ENCODE results near the gene VGLL2. TPM values are rescaled to one million over a fixed set of nuclear protein-coding genes. Genes with fewer than 3 reads are reported as not detected.

Gene VGLL2
- total RNA-seq, 2 donors from 2014 or later = not detected

DNA sequence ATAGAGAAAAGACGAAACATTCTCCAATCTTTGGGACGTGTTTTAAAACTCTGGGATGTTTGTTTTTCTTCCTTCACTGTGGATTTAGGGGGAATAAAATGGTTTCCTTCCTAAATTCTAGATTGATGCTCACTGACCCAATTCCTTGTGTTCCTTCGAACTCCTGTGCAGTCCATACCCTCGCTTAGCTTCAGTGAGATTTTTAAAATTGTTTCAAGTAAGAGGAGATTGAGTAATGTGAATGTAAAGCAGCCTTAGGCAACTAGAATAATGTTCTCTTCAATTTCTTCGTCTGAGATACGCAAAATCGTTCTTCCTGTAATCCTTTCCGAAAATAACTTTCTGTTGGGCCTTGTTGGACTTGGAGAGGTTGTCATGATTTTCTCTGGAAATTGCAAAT is 2.6 kb upstream of the VGLL2 start:
- ATAC-seq (replicated peaks in 1 of 2) = no peak
- no peak for DNase-seq
- H3K27ac Mint-ChIP-seq = no peak overlapping the region
- H3K4me1 Mint-ChIP-seq (ENCODE audit: low read depth) = no peaks in the 10 kb centered on the region
- no peaks in the 10 kb centered on the region for H3K36me3 Mint-ChIP-seq (ENCODE audit: insufficient read depth in 2 of 2)
- peaks cover 0 to 3% of the 10 kb centered on the region in 2 donors for H3K9me3 Mint-ChIP-seq
- no peak overlapping the region for H3K4me3 Mint-ChIP-seq
- peaks cover 63% of the 10 kb centered on the region for H3K27me3 Mint-ChIP-seq (ENCODE audit: low read depth)

DNA sequence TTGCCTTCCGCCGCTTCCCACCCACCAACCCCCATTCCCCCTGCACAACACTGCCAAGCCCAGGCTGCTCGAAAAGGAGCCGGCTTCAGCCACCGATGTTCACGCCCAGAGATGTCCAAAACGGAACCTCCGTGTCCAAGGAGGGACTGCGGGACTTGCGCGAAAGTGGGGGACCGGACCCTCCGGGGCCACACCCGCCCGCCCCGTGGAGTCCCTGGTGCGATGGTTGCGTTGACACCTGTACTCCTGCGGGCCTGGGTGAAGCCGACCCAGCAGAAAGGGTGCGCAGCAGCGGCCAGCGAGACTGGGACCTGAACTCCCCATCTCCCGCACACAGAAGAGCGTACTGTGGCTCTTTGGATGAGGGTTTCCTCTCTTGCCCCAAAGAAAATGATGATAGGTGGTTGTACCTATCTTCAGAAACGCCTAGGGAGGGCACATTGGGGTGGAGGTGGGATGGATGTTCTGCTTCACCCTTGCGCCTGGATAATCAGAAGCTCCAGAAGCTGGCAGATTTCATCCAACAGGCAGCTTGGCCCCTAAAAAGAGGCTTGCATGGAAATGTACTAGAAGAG is 1.9 kb upstream of the VGLL2 start:
- Mint-ChIP-seq H3K4me1 (ENCODE audit: low read depth) (no peaks in the 10 kb centered on the region), H3K36me3 (ENCODE audit: insufficient read depth in 2 of 2) (no peaks in the 10 kb centered on the region), H3K27me3 (ENCODE audit: low read depth) (peaks cover 70% of the 10 kb centered on the region)

DNA sequence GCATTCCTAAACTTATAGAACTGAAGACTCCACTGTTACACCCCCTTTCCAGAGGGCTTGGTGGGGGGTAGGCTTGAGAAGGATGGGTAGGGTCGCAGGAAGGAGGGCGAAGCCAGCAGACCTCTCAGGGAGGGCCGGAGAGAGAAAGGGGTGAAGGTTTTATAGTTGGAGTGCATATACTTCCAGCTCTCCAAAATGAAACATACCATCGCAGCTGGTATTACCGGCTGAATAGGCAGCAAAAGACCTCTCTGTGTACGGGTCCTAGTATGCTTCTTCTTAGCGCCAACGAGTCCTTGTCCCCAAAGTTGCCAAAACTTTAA is 1.0 kb upstream of the VGLL2 start:
- DNase-seq (no peak), ATAC-seq (replicated peaks in 1 of 2) (peak in 1 of 2 donors; percentile 19)
- H3K27ac Mint-ChIP-seq = no peak overlapping the region
- H3K4me3 Mint-ChIP-seq = peak overlapping the region; percentile 64 to 79
- H3K36me3 Mint-ChIP-seq (ENCODE audit: insufficient read depth in 2 of 2) = no peaks in the 10 kb centered on the region
- H3K9me3 Mint-ChIP-seq = peaks cover 0 to 3% of the 10 kb centered on the region in 2 donors
- no peaks in the 10 kb centered on the region for H3K4me1 Mint-ChIP-seq (ENCODE audit: low read depth)
- peaks cover 79% of the 10 kb centered on the region for H3K27me3 Mint-ChIP-seq (ENCODE audit: low read depth)

More for the DNA sequence above, 1.9 kb upstream of the VGLL2 start:
- Mint-ChIP-seq H3K9me3 (peaks cover 0 to 3% of the 10 kb centered on the region in 2 donors), H3K27ac (no peak overlapping the region), H3K4me3 (no peak overlapping the region)
- ATAC-seq (replicated peaks in 1 of 2) = no peak
- DNase-seq = no peak

GRCh38 chr6:117264692-117265409 is 507 bp upstream of the VGLL2 start:
- ATAC-seq (replicated peaks in 1 of 2) (peak; percentile 43 to 44), DNase-seq (no peak)
- peaks cover 83% of the 10 kb centered on the region for H3K27me3 Mint-ChIP-seq (ENCODE audit: low read depth)
- peaks cover 0 to 3% of the 10 kb centered on the region in 2 donors for H3K9me3 Mint-ChIP-seq
- peaks cover 5% of the 10 kb centered on the region for H3K4me1 Mint-ChIP-seq (ENCODE audit: low read depth)
- H3K27ac Mint-ChIP-seq = no peak overlapping the region
- H3K36me3 Mint-ChIP-seq (ENCODE audit: insufficient read depth in 2 of 2) = no peaks in the 10 kb centered on the region
- peak overlapping the region; percentile 64 to 79 for H3K4me3 Mint-ChIP-seq

DNA sequence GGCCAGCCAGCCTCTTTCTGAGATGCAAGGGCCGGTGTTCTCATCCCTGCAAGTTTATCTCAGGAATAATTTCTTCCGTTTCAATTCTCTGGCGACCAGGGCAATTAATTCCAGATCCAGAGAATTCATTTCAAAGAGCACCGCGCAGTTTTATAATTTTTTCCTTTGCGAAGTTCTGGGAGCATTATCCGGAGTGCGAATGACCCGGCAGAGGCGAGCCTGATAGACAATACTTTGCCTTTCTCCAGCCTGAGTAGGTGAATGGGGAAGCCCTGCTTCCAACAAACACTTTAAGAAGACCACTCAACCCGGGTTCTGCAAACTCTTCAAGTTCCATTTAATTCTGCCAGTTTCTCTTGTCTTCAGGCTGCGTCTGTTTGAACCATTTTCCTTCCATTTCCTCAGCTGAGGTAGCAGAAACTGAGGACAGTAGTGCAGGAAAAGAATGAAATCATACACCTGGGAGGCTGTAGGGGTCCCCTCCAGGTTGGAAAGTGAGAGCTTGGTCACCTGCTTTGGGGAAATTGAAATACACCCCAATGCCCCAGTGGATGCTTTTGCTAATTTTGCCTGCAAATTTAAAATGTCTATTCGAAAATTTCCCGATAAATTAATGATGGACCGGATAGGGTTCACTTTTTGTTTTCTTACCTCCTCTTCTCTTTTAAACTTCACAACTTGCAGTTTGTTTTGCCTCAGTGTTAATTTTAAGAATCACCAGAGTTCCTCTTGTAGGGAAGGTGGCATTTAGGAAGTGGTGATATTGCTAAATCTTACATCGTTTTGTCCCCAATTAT is 1.1 kb downstream of the VGLL2 start:
- Mint-ChIP-seq H3K4me1 (ENCODE audit: low read depth) (peaks cover 6% of the 10 kb centered on the region), H3K27me3 (ENCODE audit: low read depth) (peaks cover 75% of the 10 kb centered on the region), H3K4me3 (peak overlapping the region; percentile 29 to 43), H3K36me3 (ENCODE audit: insufficient read depth in 2 of 2) (no peaks in the 10 kb centered on the region), H3K27ac (no peak overlapping the region), H3K9me3 (peaks cover 0 to 3% of the 10 kb centered on the region in 2 donors)
- DNase-seq (no peak), ATAC-seq (replicated peaks in 1 of 2) (no peak)

DNA sequence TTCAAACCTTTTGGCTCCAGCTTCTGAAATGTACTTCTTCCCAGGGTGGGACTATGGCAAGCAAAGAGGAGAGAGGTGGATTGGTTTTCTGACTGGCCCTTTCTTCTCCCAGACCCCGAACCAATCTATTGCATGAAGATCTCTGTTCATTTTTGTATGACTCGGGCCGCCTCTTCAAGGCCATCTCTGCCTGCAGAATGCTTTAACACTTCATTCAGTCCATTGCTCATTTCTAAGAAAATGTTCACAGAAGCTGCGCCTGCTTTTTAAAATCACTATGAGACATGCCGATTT is 1.6 kb downstream of the VGLL2 start:
- peaks cover 8% of the 10 kb centered on the region for H3K4me1 Mint-ChIP-seq (ENCODE audit: low read depth)
- no peaks in the 10 kb centered on the region for H3K36me3 Mint-ChIP-seq (ENCODE audit: insufficient read depth in 2 of 2)

GRCh38 chr6:117267766-117268534 is 2.6 kb downstream of the VGLL2 start:
- no peak overlapping the region for H3K4me3 Mint-ChIP-seq
- ATAC-seq (replicated peaks in 1 of 2) (no peak), DNase-seq (no peak)
- H3K36me3 Mint-ChIP-seq (ENCODE audit: insufficient read depth in 2 of 2) = no peaks in the 10 kb centered on the region
- peaks cover 14% of the 10 kb centered on the region for H3K4me1 Mint-ChIP-seq (ENCODE audit: low read depth)
- no peak overlapping the region for H3K27ac Mint-ChIP-seq
- H3K9me3 Mint-ChIP-seq = no peaks in the 10 kb centered on the region
- peaks cover 79% of the 10 kb centered on the region for H3K27me3 Mint-ChIP-seq (ENCODE audit: low read depth)

More for the DNA sequence above, 1.6 kb downstream of the VGLL2 start:
- peaks cover 75% of the 10 kb centered on the region for H3K27me3 Mint-ChIP-seq (ENCODE audit: low read depth)
- ATAC-seq (replicated peaks in 1 of 2) = no peak
- no peak for DNase-seq
- H3K9me3 Mint-ChIP-seq = peaks cover 0 to 3% of the 10 kb centered on the region in 2 donors
- H3K4me3 Mint-ChIP-seq = peak overlapping the region; percentile 9 to 26
- no peak overlapping the region for H3K27ac Mint-ChIP-seq

DNA sequence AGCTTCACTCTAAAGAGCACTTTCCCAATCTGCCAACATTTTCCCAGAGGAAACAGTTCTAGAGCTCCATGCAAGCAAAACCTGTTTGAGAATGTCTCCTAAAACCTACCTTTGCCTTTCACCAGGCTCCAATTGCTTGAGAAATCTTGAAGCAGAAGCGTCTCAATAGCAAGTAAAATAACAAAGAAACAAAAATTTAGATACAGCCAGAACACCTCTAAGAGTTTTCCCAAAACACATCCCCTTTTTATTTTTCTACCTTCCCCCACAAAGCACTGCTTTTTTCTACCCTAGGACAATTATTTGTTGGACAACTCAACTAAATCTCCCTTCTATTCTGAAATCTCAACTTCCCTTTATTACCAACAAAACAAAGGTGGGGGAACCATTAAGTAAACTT is 3.6 kb downstream of the VGLL2 start:
- no peak overlapping the region for H3K27ac Mint-ChIP-seq
- H3K36me3 Mint-ChIP-seq (ENCODE audit: insufficient read depth in 2 of 2) = no peaks in the 10 kb centered on the region
- no peak for DNase-seq
- no peak overlapping the region for H3K4me3 Mint-ChIP-seq
- no peak for ATAC-seq (replicated peaks in 1 of 2)
- H3K9me3 Mint-ChIP-seq = no peaks in the 10 kb centered on the region
- H3K27me3 Mint-ChIP-seq (ENCODE audit: low read depth) = peaks cover 78% of the 10 kb centered on the region
- peaks cover 14% of the 10 kb centered on the region for H3K4me1 Mint-ChIP-seq (ENCODE audit: low read depth)

GRCh38 chr6:117269638-117270054 is 4.3 kb downstream of the VGLL2 start:
- DNase-seq = no peak
- H3K27me3 Mint-ChIP-seq (ENCODE audit: low read depth) = peaks cover 78% of the 10 kb centered on the region
- no peaks in the 10 kb centered on the region for H3K9me3 Mint-ChIP-seq
- ATAC-seq (replicated peaks in 1 of 2) = no peak
- peaks cover 14% of the 10 kb centered on the region for H3K4me1 Mint-ChIP-seq (ENCODE audit: low read depth)
- no peaks in the 10 kb centered on the region for H3K36me3 Mint-ChIP-seq (ENCODE audit: insufficient read depth in 2 of 2)
- H3K27ac Mint-ChIP-seq = no peak overlapping the region
- H3K4me3 Mint-ChIP-seq = peak overlapping the region; percentile 12 to 60

DNA sequence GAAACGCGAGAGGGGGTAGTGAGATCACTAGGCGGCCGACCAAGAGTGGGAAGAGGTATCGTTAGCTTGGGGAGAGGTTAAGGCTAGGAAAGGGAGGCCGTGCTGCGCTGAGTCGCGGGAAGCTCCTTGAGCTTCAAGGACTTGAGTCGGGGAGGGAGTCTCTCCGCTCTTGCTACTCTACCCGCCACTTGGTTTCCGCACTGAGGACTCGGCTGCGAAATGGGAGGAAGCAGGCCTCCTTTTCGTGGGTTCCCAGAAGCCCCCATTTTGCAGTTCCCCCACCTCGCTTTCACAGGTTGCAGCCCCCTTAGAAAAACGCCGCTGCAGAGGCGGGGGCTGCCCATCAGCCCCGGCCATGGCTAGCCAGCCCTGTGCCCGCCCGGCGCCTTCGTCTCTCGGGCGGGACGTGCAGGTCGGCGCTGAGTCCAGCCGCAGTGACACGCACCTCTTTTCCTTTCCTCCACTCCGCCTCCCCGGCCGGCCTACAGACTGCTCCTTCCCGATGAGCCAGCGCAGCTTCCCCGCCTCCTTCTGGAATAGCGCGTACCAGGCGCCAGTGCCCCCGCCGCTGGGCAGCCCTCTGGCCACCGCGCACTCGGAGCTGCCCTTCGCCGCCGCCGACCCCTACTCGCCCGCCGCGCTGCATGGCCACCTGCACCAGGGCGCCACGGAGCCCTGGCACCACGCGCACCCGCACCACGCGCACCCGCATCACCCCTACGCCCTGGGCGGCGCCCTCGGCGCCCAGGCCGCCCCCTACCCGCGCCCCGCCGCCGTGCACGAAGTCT is 4.9 kb downstream of the VGLL2 start:
- ATAC-seq (replicated peaks in 1 of 2) (peak in 1 of 2 donors; percentile 23), DNase-seq (no peak)
- Mint-ChIP-seq H3K4me3 (peak overlapping the region; percentile 29 to 60), H3K36me3 (ENCODE audit: insufficient read depth in 2 of 2) (no peaks in the 10 kb centered on the region), H3K4me1 (ENCODE audit: low read depth) (peaks cover 14% of the 10 kb centered on the region), H3K9me3 (no peaks in the 10 kb centered on the region), H3K27ac (no peak overlapping the region), H3K27me3 (ENCODE audit: low read depth) (peaks cover 80% of the 10 kb centered on the region)

GRCh38 chr6:117270843-117271507 is 5.6 kb downstream of the VGLL2 start:
- no peaks in the 10 kb centered on the region for H3K36me3 Mint-ChIP-seq (ENCODE audit: insufficient read depth in 2 of 2)
- no peaks in the 10 kb centered on the region for H3K9me3 Mint-ChIP-seq
- peaks cover 14% of the 10 kb centered on the region for H3K4me1 Mint-ChIP-seq (ENCODE audit: low read depth)
- no peak for DNase-seq
- H3K27ac Mint-ChIP-seq = no peak overlapping the region
- no peak overlapping the region for H3K4me3 Mint-ChIP-seq
- no peak for ATAC-seq (replicated peaks in 1 of 2)
- peaks cover 87% of the 10 kb centered on the region for H3K27me3 Mint-ChIP-seq (ENCODE audit: low read depth)
